HEK293 (cell line): ENCODE results near the gene HNRNPUL1.

Experiments used
- CTCF ChIA-PET: fragments of 350-600 bp; formaldehyde crosslinking; extraction: SDS; loops from one replicate; lab custom pipeline; 2021; ENCODE audit warnings: antibody characterized with exemption; lab: Yijun Ruan, JAX
- POLR2A ChIA-PET: fragments of 300-600 bp; formaldehyde crosslinking; extraction: SDS; loops from one replicate; lab custom pipeline; 2020; ENCODE audit warnings: antibody characterized with exemption, inconsistent platforms; lab: Yijun Ruan, JAX
- H3K27ac ChIP-seq: fragments of 200-500 bp; sonication (Bioruptor generic); 2 replicates; pipeline ENCODE4 v1.5.1; 2014; ENCODE audit warnings: low read depth, low read length, control low read depth, inconsistent platforms; ENCODE audit errors: extremely low read depth
- H3K36me3 ChIP-seq, 2 experiments: fragments of 200-500 bp in 1 of 2; sonication (Bioruptor generic) in 1 of 2; 1 replicate in 1 of 2; 2 replicates in 1 of 2; pipeline ENCODE4 v1.5.1; 2014 to 2017; ENCODE audit warnings: inconsistent platforms in 2 of 2, low read length in 2 of 2; ENCODE audit not compliant: control insufficient read depth in 2 of 2, insufficient read depth in 1 of 2
- H3K4me1 ChIP-seq: fragments of 200-500 bp; sonication (Bioruptor generic); 2 replicates; pipeline ENCODE4 v1.5.1; 2014; ENCODE audit warnings: mild to moderate bottlenecking, low read length, inconsistent platforms; ENCODE audit not compliant: control insufficient read depth, insufficient read depth
- H3K4me3 ChIP-seq: 2 replicates; pipeline ENCODE4 v1.5.1; 2011; ENCODE audit warnings: low read depth, mild to moderate bottlenecking, control low read depth, low read length, moderate library complexity
- H3K9me3 ChIP-seq: fragments of 200-500 bp; sonication (Bioruptor generic); 2 replicates; pipeline ENCODE4 v1.5.1; 2014; ENCODE audit warnings: low read depth, low read length, inconsistent platforms; ENCODE audit not compliant: control insufficient read depth, insufficient read depth
- MEIS1 ChIP-seq: sonication (generic); formaldehyde crosslinking; IDR thresholded peaks from 2 replicates; pipeline ENCODE4 v1.8.1; 2022; ENCODE audit warnings: missing genetic modification reagents, mild to moderate bottlenecking, borderline replicate concordance
- ZBTB7A ChIP-seq: fragments of 450-650 bp; formaldehyde crosslinking; IDR thresholded peaks from 2 replicates; pipeline ENCODE4 v1.5.1; 2016; ENCODE audit warnings: low read depth, missing biosample characterization, missing genetic modification characterization
- ZNF121 ChIP-seq: fragments of 450-650 bp; formaldehyde crosslinking; IDR thresholded peaks from 2 replicates; pipeline ENCODE4 v1.5.1; 2016; ENCODE audit warnings: missing biosample characterization, missing genetic modification characterization
- ZNF155 ChIP-seq: fragments of 450-650 bp; formaldehyde crosslinking; IDR thresholded peaks from 2 replicates; pipeline ENCODE4 v1.5.1; 2016; ENCODE audit warnings: missing biosample characterization, missing genetic modification characterization
- ZNF239 ChIP-seq: fragments of 450-650 bp; formaldehyde crosslinking; IDR thresholded peaks from 2 replicates; pipeline ENCODE4 v1.5.1; 2016; ENCODE audit warnings: missing biosample characterization, missing genetic modification characterization
- ZNF335 ChIP-seq: fragments of 450-650 bp; formaldehyde crosslinking; conservative IDR thresholded peaks from 2 replicates; pipeline ENCODE4 v1.5.1; 2016; ENCODE audit warnings: missing biosample characterization, missing genetic modification characterization
- ZNF354C ChIP-seq: fragments of 450-650 bp; formaldehyde crosslinking; IDR thresholded peaks from 2 replicates; pipeline ENCODE4 v1.5.1; 2016; ENCODE audit warnings: missing biosample characterization, missing genetic modification characterization, low read depth, borderline replicate concordance
- ZNF366 ChIP-seq: fragments of 450-650 bp; formaldehyde crosslinking; conservative IDR thresholded peaks from 2 replicates; pipeline ENCODE4 v1.5.1; 2016; ENCODE audit warnings: missing biosample characterization, missing genetic modification characterization
- ZNF391 ChIP-seq: fragments of 450-650 bp; formaldehyde crosslinking; IDR thresholded peaks from 2 replicates; pipeline ENCODE4 v1.5.1; 2016; ENCODE audit warnings: low read depth, missing biosample characterization, missing genetic modification characterization, borderline replicate concordance
- ZNF501 ChIP-seq: fragments of 450-650 bp; formaldehyde crosslinking; IDR thresholded peaks from 2 replicates; pipeline ENCODE4 v1.5.1; 2016; ENCODE audit warnings: missing biosample characterization, missing genetic modification characterization
- ZNF701 ChIP-seq: fragments of 450-650 bp; formaldehyde crosslinking; IDR thresholded peaks from 2 replicates; pipeline ENCODE4 v1.5.1; 2016; ENCODE audit warnings: missing biosample characterization, missing genetic modification characterization
- TF ChIP-seq, protein P1 (sequence below): fragments of 450-650 bp; formaldehyde crosslinking; IDR thresholded peaks from 2 replicates; pipeline ENCODE4 v1.5.1; 2017; ENCODE audit warnings: missing biosample characterization, mild to moderate bottlenecking, missing genetic modification characterization, moderate library complexity
- TF ChIP-seq, protein P2 (sequence below): fragments of 450-650 bp; formaldehyde crosslinking; IDR thresholded peaks from 2 replicates; pipeline ENCODE4 v1.5.1; 2016; ENCODE audit warnings: missing biosample characterization, missing genetic modification characterization, borderline replicate concordance
- TF ChIP-seq, protein P3 (sequence below): fragments of 450-650 bp; formaldehyde crosslinking; IDR thresholded peaks from 2 replicates; pipeline ENCODE4 v1.5.1; 2016; ENCODE audit warnings: missing biosample characterization, missing genetic modification characterization

HNRNPUL1 gene

DNA sequence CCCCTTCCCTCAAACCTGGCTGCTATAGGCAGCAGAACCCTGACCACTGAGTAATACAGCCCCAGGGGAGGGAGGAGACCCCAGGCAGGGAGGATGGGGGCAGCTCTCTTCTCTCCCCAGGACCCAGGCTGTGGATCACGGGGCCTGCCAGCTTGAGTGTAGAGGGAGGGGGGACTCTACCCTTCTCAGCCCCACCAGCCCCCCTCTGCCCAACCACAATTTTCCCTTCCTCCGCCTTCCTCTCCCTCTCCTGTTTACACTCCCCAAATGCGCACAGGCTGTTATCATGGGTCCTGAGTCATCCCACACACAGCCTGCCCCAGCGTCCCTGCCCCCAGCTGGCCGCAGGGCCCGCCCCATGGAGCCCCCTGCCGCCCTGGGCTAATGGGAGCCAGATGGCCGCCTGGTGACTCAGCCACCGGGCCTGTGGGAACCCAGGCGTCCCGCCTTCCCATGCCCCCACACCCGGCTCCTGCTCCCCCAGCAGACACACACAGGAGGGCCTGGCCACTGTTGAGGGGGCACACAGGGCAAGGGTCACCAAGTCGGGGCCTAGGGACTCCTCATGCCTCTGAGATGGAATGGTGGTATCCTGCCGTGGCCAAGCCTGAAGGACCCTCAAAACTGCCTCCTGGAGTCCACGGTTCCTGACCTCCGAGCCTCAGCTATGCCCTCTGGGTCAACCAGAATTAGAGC, 59.4 kb downstream of the HNRNPUL1 start (continued):
- TF ChIP-seq ZNF354C (no peak), ZNF366 (no peak), ZNF239 (tag by site-specific recombination) (no peak), ZNF121 (no peak), MEIS1 (no peak)
- TF ChIP-seq, protein P1, sequence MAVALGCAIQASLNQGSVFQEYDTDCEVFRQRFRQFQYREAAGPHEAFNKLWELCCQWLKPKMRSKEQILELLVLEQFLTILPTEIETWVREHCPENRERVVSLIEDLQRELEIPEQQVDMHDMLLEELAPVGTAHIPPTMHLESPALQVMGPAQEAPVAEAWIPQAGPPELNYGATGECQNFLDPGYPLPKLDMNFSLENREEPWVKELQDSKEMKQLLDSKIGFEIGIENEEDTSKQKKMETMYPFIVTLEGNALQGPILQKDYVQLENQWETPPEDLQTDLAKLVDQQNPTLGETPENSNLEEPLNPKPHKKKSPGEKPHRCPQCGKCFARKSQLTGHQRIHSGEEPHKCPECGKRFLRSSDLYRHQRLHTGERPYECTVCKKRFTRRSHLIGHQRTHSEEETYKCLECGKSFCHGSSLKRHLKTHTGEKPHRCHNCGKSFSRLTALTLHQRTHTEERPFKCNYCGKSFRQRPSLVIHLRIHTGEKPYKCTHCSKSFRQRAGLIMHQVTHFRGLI: peak; percentile 98
- TF ChIP-seq, protein P2, sequence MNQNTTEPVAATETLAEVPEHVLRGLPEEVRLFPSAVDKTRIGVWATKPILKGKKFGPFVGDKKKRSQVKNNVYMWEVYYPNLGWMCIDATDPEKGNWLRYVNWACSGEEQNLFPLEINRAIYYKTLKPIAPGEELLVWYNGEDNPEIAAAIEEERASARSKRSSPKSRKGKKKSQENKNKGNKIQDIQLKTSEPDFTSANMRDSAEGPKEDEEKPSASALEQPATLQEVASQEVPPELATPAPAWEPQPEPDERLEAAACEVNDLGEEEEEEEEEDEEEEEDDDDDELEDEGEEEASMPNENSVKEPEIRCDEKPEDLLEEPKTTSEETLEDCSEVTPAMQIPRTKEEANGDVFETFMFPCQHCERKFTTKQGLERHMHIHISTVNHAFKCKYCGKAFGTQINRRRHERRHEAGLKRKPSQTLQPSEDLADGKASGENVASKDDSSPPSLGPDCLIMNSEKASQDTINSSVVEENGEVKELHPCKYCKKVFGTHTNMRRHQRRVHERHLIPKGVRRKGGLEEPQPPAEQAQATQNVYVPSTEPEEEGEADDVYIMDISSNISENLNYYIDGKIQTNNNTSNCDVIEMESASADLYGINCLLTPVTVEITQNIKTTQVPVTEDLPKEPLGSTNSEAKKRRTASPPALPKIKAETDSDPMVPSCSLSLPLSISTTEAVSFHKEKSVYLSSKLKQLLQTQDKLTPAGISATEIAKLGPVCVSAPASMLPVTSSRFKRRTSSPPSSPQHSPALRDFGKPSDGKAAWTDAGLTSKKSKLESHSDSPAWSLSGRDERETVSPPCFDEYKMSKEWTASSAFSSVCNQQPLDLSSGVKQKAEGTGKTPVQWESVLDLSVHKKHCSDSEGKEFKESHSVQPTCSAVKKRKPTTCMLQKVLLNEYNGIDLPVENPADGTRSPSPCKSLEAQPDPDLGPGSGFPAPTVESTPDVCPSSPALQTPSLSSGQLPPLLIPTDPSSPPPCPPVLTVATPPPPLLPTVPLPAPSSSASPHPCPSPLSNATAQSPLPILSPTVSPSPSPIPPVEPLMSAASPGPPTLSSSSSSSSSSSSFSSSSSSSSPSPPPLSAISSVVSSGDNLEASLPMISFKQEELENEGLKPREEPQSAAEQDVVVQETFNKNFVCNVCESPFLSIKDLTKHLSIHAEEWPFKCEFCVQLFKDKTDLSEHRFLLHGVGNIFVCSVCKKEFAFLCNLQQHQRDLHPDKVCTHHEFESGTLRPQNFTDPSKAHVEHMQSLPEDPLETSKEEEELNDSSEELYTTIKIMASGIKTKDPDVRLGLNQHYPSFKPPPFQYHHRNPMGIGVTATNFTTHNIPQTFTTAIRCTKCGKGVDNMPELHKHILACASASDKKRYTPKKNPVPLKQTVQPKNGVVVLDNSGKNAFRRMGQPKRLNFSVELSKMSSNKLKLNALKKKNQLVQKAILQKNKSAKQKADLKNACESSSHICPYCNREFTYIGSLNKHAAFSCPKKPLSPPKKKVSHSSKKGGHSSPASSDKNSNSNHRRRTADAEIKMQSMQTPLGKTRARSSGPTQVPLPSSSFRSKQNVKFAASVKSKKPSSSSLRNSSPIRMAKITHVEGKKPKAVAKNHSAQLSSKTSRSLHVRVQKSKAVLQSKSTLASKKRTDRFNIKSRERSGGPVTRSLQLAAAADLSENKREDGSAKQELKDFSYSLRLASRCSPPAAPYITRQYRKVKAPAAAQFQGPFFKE: no peak

DNA sequence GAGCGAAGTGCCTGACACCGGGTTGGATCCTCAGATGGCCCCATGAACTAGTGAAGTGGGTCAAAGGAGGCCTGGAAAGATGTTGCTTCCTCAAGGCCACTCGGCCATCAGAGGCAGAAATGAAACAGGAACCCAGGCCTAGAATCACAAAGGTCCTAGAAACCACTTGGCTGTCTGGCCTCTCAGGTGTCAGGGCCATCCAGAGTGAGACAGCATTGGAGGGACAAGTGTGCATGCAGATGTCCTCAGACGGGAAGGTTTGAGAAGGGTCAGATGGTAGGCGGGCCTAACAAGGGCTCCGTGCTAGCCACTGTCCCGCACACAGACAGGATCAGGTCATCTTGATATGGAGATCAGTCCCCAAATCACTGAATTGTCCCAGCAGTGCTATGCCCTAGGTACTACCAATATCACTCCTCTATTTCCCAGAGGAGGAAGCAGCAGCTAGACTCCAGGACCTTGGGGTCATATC, 60.1 kb downstream of the HNRNPUL1 start:
- Histone ChIP-seq H3K4me1 (peaks cover 22% of the 10 kb centered on the region), H3K27ac (peak overlapping the region; percentile 33; the same call in 1 of the 2 replicates), H3K36me3 (peaks cover 9 to 49% of the 10 kb centered on the region in 2 experiments; a peak in 2 of 3 replicates), H3K4me3 (no peak overlapping the region), H3K9me3 (no peaks in the 10 kb centered on the region)
- CTCF ChIA-PET: interaction anchor here (1.1 to 1.7 kb wide), 3 partner anchors 28 to 116 kb away, joined by 3 to 9 read pairs (median 4); partner anchors contain the start of gene TGFB1
- POLR2A ChIA-PET: interaction anchor here (0.8 to 2.9 kb wide), 5 partner anchors 12 to 115 kb away, joined by 3 to 22 read pairs (median 4); partner anchors contain the start of genes DMAC2, HNRNPUL1 and TGFB1
- no peak for TF ChIP-seq ZNF501
- no peak for TF ChIP-seq ZBTB7A (tag by site-specific recombination)
- no peak for TF ChIP-seq ZNF701
- TF ChIP-seq, protein P3, sequence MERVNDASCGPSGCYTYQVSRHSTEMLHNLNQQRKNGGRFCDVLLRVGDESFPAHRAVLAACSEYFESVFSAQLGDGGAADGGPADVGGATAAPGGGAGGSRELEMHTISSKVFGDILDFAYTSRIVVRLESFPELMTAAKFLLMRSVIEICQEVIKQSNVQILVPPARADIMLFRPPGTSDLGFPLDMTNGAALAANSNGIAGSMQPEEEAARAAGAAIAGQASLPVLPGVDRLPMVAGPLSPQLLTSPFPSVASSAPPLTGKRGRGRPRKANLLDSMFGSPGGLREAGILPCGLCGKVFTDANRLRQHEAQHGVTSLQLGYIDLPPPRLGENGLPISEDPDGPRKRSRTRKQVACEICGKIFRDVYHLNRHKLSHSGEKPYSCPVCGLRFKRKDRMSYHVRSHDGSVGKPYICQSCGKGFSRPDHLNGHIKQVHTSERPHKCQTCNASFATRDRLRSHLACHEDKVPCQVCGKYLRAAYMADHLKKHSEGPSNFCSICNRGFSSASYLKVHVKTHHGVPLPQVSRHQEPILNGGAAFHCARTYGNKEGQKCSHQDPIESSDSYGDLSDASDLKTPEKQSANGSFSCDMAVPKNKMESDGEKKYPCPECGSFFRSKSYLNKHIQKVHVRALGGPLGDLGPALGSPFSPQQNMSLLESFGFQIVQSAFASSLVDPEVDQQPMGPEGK: no peak
- no peak for TF ChIP-seq ZNF335 (tag by site-specific recombination)
- no peak for TF ChIP-seq ZNF155 (tag by site-specific recombination)
- TF ChIP-seq ZNF391 (tag by site-specific recombination): no peak
